Forelimb muscle (tissue), 1 donor: Measurements from ENCODE around the gene IHH. TPM values are rescaled to one million over a fixed set of nuclear protein-coding genes. Genes with fewer than 3 reads are reported as not detected.

Experiments used
- DNase-seq: peaks from one replicate; pipeline ENCODE4 v3.0.0-alpha.2; 2013; ENCODE audit warnings: low read depth
- polyA plus RNA-seq: library from polyadenylated mRNA; unstranded; fragments of 120-200 nt; gene quantifications from one replicate; pipeline ENCODE4 v1.2.1, GENCODE V29; 2013; ENCODE audit not compliant: insufficient read length

Gene IHH
- not detected for polyA plus RNA-seq

- DNase-seq: no peak
Observed at GRCh38 chr2:219060821-219061791, at the start of gene IHH. Gene IHH, minus strand, starts transcription at chr2:219060921. Its CDS starts 454 bp downstream, at chr2:219060467.

GRCh38 chr2:219109471-219109870 is 48.8 kb upstream of the IHH start:
- no peak for DNase-seq

GRCh38 chr2:219107758-219108157 is 47.0 kb upstream of the IHH start:
- no peak for DNase-seq

- no peak for DNase-seq
Observed at GRCh38 chr2:219106251-219106650, 45.5 kb upstream of the IHH start.

GRCh38 chr2:219104107-219105035 is 43.6 kb upstream of the IHH start:
- no peak for DNase-seq

- DNase-seq: no peak
Observed at GRCh38 chr2:219099329-219099728, 38.6 kb upstream of the IHH start.

GRCh38 chr2:219095406-219095935 is 34.8 kb upstream of the IHH start:
- no peak for DNase-seq

- no peak for DNase-seq
Observed at GRCh38 chr2:219094171-219094570, 33.5 kb upstream of the IHH start.

GRCh38 chr2:219090436-219091299 is 29.9 kb upstream of the IHH start:
- DNase-seq: no peak

GRCh38 chr2:219089330-219089729 is 28.6 kb upstream of the IHH start:
- DNase-seq: no peak

- DNase-seq: no peak
Observed at GRCh38 chr2:219087848-219088247, 27.1 kb upstream of the IHH start.

- no peak for DNase-seq
Observed at GRCh38 chr2:219087361-219087760, 26.6 kb upstream of the IHH start.

GRCh38 chr2:219086196-219086595 is 25.5 kb upstream of the IHH start:
- DNase-seq: no peak

- no peak for DNase-seq
Observed at GRCh38 chr2:219084791-219085190, 24.1 kb upstream of the IHH start.

GRCh38 chr2:219082332-219082958 is 21.7 kb upstream of the IHH start:
- DNase-seq: no peak

GRCh38 chr2:219081701-219082331 is 21.1 kb upstream of the IHH start:
- no peak for DNase-seq

GRCh38 chr2:219081096-219081495 is 20.4 kb upstream of the IHH start:
- DNase-seq: no peak

- DNase-seq: no peak
Observed at GRCh38 chr2:219079417-219079816, 18.7 kb upstream of the IHH start.

GRCh38 chr2:219078951-219079350 is 18.2 kb upstream of the IHH start:
- no peak for DNase-seq

GRCh38 chr2:219078126-219078525 is 17.4 kb upstream of the IHH start:
- no peak for DNase-seq
